Heart left ventricle (tissue), 13 donors: ENCODE results near the gene CYP19A1.

Experiments
- POLR2A ChIP-seq, 2 donors: fragments of 450-650 bp; IDR thresholded peaks; one replicate each; pipeline ENCODE4 v1.6.1; 2017; ENCODE audit warnings: antibody characterized with exemption in 2 of 2, mild to moderate bottlenecking in 2 of 2, moderate library complexity in 2 of 2
- TF ChIP-seq, protein P1 (sequence below), 12 donors: fragments of 200-600 bp; sonication (generic) in 4 of 12; IDR thresholded peaks; one replicate each; pipeline versions ENCODE4 v1.5.0 to v1.8.0; 2018 to 2022; ENCODE audit warnings: antibody characterized with exemption in 12 of 12, mild to moderate bottlenecking in 5 of 12
- donor health status: ischemic (EF 13 %, LVEDD 7.1; RV severe dilation, severe dysfunction).
- donor health status: DM: no; HTN: yes; CAD: no.
- donor health status: DM: no; HTN: no; CAD: no.
- donor health status: ischemic (EF 25% LVEDD 6.9; RV normal size, moderate dysfunction).
- donor health status: ischemic (EF 25% LVEDD 5.7; RV mildly dilated, moderate dysfunction).
- donor health status: ischemic (EF 35%, LVEDD 5.7; RV mildly dilated, moderate dysfunction).
- donor health status: nonischemic (EF 11% LVEDD 7.7; RV severe dilation, severe dysfunction).
- donor health status: DM: yes; HTN: yes; CAD: no.
- donor health status: PGD.
- donor health status: ischemic (EF 29% LVEDD 5.4; RV normal size, mild dysfunction).
- donor health status: nonischemic (EF 23%, LVEDD 6.1; RV moderate dilation, normal function).

DNA sequence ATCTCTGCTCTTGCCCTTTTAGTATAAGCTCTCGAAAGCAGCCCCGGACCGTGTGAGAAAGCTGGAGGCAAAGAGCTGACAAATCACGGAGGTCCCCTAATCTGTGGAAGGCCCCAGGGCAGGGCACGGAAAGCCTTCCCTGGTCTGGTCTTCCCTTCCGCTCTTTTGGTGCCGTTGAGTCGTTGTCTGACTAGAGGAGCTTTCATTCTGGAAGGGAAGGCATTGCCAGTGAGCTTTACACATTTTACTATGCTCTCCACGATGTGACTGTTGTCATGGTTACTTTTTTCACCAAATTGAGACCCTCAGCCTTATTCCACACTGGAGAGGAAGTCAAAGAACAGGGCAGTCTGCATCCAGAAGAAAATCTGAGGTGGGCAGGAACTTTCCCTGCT lies 71.7 kb downstream of the CYP19A1 start:
- TF ChIP-seq, protein P1, sequence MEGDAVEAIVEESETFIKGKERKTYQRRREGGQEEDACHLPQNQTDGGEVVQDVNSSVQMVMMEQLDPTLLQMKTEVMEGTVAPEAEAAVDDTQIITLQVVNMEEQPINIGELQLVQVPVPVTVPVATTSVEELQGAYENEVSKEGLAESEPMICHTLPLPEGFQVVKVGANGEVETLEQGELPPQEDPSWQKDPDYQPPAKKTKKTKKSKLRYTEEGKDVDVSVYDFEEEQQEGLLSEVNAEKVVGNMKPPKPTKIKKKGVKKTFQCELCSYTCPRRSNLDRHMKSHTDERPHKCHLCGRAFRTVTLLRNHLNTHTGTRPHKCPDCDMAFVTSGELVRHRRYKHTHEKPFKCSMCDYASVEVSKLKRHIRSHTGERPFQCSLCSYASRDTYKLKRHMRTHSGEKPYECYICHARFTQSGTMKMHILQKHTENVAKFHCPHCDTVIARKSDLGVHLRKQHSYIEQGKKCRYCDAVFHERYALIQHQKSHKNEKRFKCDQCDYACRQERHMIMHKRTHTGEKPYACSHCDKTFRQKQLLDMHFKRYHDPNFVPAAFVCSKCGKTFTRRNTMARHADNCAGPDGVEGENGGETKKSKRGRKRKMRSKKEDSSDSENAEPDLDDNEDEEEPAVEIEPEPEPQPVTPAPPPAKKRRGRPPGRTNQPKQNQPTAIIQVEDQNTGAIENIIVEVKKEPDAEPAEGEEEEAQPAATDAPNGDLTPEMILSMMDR (IDR thresholded peaks at IDR 0.05), result no peak
- no peak for TF ChIP-seq POLR2A (IDR thresholded peaks at IDR 0.05)
